ENCODE data around the gene FMC1. TPM values are rescaled to one million over a fixed set of nuclear protein-coding genes. Genes with fewer than 3 reads are reported as not detected.

Gene FMC1
- total and polyA plus RNA-seq, 7 experiments from 2014 or later: 2.0 to 52.2 (median 6.9) TPM

Other genes with a start within 250 kb of the FMC1 start
- gene ZC3HAV1, start 231.6 kb upstream of the FMC1 start, total RNA-seq: 100 to 1,000 TPM; 129 to 181 (median 152) TPM
- gene ZC3HAV1, start 231.6 kb upstream of the FMC1 start, polyA plus RNA-seq: 100 to 1,000 TPM; 165 to 249 TPM
- gene UBN2, start 110.1 kb upstream of the FMC1 start, total RNA-seq: 10 to 100 TPM; 16.2 to 31.2 (median 20.5) TPM
- gene UBN2, start 110.1 kb upstream of the FMC1 start, polyA plus RNA-seq: 1 to 10 TPM; 1.1 to 2.7 TPM
- 100 to 1,000 TPM; 116 to 183 (median 150) TPM for gene LUC7L2, start 18.6 kb downstream of the FMC1 start, total RNA-seq
- 10 to 100 TPM; 59.6 to 90.6 TPM for gene LUC7L2, start 18.6 kb downstream of the FMC1 start, polyA plus RNA-seq
- gene KLRG2, start 142.3 kb downstream of the FMC1 start, total RNA-seq: not detected
- gene KLRG2, start 142.3 kb downstream of the FMC1 start, polyA plus RNA-seq: not detected
- not detected for gene CLEC2L, start 182.3 kb downstream of the FMC1 start, total RNA-seq
- not detected for gene CLEC2L, start 182.3 kb downstream of the FMC1 start, polyA plus RNA-seq

Data from naive thymus-derived CD4-positive, alpha-beta T cell (primary cell).